Epithelial cell of esophagus (primary cell): ENCODE results near the gene RAP1GAP.
A peak's percentile ranks its signal among the peaks of the same experiment; 100 is the strongest.

Experiments used
- DNase-seq: peaks from one replicate; pipeline ENCODE4 v3.0.0; 2010; ENCODE audit warnings: low read depth
- H3K4me3 ChIP-seq: 2 replicates; pipeline ENCODE4 v1.5.1; 2011; ENCODE audit warnings: mild to moderate bottlenecking, low read length, control low read depth
- TF ChIP-seq, protein P1 (sequence below): IDR thresholded peaks from 2 replicates; pipeline ENCODE4 v1.5.1; 2011; ENCODE audit warnings: low read depth, mild to moderate bottlenecking, low read length, control low read depth, inconsistent platforms; ENCODE audit not compliant: insufficient read depth; ENCODE audit errors: missing control alignments

The RAP1GAP gene

DNA sequence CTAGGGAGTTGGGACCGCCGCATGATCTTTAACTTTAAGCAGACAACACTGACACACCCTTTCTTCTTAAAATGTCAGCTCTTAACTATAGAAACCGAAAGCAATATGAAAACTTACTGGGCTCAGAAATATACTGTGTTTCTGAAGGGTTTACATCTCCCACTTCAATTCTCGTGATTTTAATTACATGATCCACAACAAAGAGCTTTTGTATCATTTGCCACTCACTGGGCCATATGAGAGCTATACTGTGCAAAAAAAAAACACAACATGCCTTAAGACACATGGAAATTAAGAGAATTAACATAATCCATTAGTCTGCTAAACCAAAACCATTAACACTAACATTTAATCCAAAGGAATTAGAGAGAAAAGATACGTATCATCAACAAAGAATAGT is 35.0 kb upstream of the RAP1GAP start:
- no peak for DNase-seq
- H3K4me3 ChIP-seq: no peak overlapping the region
- TF ChIP-seq, protein P1, sequence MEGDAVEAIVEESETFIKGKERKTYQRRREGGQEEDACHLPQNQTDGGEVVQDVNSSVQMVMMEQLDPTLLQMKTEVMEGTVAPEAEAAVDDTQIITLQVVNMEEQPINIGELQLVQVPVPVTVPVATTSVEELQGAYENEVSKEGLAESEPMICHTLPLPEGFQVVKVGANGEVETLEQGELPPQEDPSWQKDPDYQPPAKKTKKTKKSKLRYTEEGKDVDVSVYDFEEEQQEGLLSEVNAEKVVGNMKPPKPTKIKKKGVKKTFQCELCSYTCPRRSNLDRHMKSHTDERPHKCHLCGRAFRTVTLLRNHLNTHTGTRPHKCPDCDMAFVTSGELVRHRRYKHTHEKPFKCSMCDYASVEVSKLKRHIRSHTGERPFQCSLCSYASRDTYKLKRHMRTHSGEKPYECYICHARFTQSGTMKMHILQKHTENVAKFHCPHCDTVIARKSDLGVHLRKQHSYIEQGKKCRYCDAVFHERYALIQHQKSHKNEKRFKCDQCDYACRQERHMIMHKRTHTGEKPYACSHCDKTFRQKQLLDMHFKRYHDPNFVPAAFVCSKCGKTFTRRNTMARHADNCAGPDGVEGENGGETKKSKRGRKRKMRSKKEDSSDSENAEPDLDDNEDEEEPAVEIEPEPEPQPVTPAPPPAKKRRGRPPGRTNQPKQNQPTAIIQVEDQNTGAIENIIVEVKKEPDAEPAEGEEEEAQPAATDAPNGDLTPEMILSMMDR: no peak

DNA sequence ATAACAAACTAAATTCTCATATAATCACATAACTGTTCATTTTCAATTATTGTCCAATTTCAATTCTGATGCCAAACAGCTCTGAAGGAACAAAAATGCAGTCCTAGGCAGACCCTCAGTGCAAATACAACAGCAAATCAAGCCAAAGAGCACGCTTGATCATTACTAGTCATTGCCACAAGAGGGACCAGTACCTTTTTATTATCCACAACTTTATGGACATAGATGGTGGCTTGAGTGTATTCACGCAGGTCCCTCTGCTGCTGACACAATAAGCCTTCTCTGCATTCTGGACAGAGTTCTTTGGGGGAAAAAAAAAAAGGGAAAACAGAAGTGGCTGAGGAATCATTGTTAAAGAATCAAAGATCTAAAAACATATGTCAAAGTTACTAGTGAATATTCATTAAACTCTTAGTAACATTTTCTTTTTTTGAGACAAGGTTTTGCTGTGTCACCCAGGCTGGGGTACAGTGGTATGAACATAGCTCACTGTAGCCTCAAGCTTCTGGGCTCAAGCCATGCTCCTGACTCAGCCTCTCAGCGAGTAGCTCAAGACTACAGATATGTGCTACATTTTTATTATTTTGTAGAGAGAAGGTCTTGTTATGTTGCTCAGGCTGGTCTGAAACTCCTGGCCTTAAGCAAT is 34.3 kb upstream of the RAP1GAP start:
- TF ChIP-seq, protein P1: peak; percentile 54
- DNase-seq: peak; percentile 35
- H3K4me3 ChIP-seq: no peak overlapping the region

DNA sequence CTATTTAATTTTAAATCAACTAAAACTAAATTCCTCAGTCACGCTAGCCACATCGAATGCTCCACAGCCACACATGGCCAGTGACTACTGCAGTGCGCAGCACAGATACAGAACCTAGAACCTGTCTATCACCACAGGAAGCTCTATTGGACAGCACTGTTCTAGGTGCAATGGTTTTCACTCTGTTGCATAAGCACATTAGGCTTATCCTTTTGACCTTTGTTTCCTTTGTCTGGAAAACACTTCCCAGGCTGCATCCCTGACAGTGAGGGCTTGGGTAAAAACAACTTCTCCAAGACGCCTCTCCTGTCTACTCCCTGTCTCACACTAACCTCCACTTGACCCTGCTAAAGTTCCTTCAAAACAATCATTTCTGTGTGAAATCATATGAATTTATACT is 33.6 kb upstream of the RAP1GAP start:
- no peak overlapping the region for H3K4me3 ChIP-seq
- TF ChIP-seq, protein P1: no peak
- no peak for DNase-seq

DNA sequence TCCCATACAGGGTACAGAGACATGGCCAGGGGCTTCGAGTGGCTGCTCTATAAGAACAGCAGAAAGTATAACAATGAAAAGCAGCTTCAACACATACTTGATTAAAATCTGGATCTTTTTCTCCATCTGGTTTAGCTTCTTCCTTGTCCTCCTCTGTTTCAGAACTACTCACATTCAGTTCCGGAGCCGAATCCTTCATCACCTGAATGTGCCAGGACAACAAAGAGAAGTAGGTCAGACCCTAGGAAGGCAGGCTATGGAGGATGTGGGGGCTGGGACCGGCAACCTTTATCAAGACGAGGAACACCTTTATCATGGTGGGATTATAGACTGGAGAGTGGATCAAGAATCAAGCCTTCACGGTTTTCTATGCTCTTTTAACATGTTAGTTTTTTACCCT is 32.2 kb upstream of the RAP1GAP start:
- TF ChIP-seq, protein P1: no peak
- no peak overlapping the region for H3K4me3 ChIP-seq
- no peak for DNase-seq

DNA sequence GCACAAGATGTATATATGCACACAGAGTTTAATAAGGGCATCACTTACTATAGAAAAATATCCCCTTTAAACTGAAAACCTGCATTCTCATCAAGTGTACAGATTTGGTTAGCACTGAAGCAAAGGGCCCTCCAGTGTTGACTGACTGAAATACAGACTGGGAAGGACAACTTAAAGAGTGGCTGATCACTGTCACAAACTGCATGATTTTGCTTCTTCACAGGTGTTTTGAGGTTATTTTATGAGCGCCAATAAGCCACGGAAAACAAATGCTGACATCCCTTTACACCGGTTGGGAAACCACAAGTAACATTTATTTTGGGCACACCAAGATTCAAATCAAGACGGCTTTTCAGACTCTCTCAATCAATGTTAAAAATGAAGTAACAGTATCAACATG is 30.9 kb upstream of the RAP1GAP start:
- TF ChIP-seq, protein P1: no peak
- no peak overlapping the region for H3K4me3 ChIP-seq
- no peak for DNase-seq

DNA sequence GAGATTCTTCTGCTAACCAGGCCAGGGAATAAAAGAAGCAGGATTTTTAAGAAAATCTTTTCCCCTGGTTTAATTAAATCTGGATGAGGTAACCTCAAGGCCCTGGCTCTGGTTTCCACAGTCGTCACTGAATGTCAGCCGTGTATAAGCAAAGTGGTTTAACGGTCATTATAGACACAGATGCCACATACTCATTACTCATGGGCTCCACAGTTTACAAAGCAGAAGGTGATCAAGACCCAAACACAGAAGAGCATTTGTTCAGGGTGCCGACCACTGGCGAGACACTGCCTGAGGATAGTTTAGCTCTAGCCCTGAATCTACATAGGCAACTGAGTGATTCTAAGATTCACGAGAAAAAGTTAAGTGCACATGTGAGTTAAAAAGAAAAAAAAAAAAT is 27.8 kb upstream of the RAP1GAP start:
- no peak for DNase-seq
- TF ChIP-seq, protein P1: no peak
- H3K4me3 ChIP-seq: no peak overlapping the region

DNA sequence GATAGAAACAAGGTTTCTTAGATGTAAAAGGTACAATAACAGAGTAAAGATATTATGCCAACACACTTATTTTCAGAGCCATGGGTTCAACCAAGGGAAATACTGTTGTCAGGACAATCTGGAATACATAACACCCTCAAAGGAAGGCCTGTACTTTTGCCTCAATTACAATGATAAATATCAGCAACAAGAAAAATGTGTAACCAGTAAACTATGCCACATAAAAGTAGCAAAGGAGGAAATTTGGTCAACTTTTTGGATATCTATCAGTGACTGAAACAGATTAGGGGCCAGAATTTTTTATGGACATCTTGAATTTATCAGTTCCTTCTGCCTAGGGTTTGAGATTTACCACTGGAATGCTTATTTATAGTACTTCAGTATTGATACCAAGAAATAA is 24.6 kb upstream of the RAP1GAP start:
- no peak overlapping the region for H3K4me3 ChIP-seq
- TF ChIP-seq, protein P1: no peak
- no peak for DNase-seq
